Aortic smooth muscle cell (primary cell): Measurements from ENCODE around the gene PRAF2. TPM values are rescaled to one million over a fixed set of nuclear protein-coding genes. Genes with fewer than 3 reads are reported as not detected.

Experiments used
- total RNA-seq: library from RNA; depleted of rRNA; stranded (reverse); fragments of >200 nt; gene quantifications from 2 replicates; pipeline ENCODE4 v1.2.3, GENCODE V29; 2014

The PRAF2 gene
- 6.5 and 8.0 TPM in 2 replicates for total RNA-seq

GRCh38 chrX:49073601-49074575 lies at the start of gene PRAF2:
Gene PRAF2, minus strand, starts transcription at chrX:49074002. Its CDS starts 15 bp downstream, at chrX:49073987.

GRCh38 chrX:49079489-49080428 lies 6.0 kb upstream of the PRAF2 start, which contains the start of gene WDR45:
Gene WDR45, minus strand, starts transcription at chrX:49079887. Its CDS starts 1,792 bp downstream, at chrX:49078095.

GRCh38 chrX:49058794-49059193 lies 15.0 kb downstream of the PRAF2 start, which contains the start of gene CCDC120:
Gene CCDC120, plus strand, starts transcription at chrX:49058999. Its CDS starts 3,043 bp downstream, at chrX:49062042.

GRCh38 chrX:49043220-49043986 lies 30.4 kb downstream of the PRAF2 start, which contains the start of gene TFE3:
Gene TFE3, minus strand, starts transcription at chrX:49043357. Its CDS starts 131 bp downstream, at chrX:49043226.

Other genes with a start within 250 kb of the PRAF2 start
- gene ERAS, start 247.5 kb downstream of the PRAF2 start, total RNA-seq = not detected in 2 replicates
- not detected in 2 replicates for gene PCSK1N, start 238.4 kb downstream of the PRAF2 start, total RNA-seq
- 22.9 and 30.3 TPM in 2 replicates for gene TIMM17B, start 176.2 kb downstream of the PRAF2 start, total RNA-seq
- 63.0 and 96.7 TPM in 2 replicates for gene PQBP1, start 176.1 kb downstream of the PRAF2 start, total RNA-seq
- 11.9 and 12.9 TPM in 2 replicates for gene SLC35A2, start 162.4 kb downstream of the PRAF2 start, total RNA-seq
- 2.7 and 3.3 TPM in 2 replicates for gene PIM2, start 155.0 kb downstream of the PRAF2 start, total RNA-seq
- 33.1 and 33.4 TPM in 2 replicates for gene OTUD5, start 116.4 kb downstream of the PRAF2 start, total RNA-seq
- 0.56 and 0.79 TPM in 2 replicates for gene KCND1, start 102.2 kb downstream of the PRAF2 start, total RNA-seq
- 27.2 and 39.0 TPM in 2 replicates for gene GRIPAP1, start 71.7 kb downstream of the PRAF2 start, total RNA-seq
- gene TFE3, start 30.6 kb downstream of the PRAF2 start, total RNA-seq = 27.1 and 27.5 TPM in 2 replicates
- gene CCDC120, start 15.0 kb downstream of the PRAF2 start, total RNA-seq = 0.25 and 0.26 TPM in 2 replicates
- gene WDR45, start 5.9 kb upstream of the PRAF2 start, total RNA-seq = 60.1 and 68.4 TPM in 2 replicates
- 21.3 and 22.7 TPM in 2 replicates for gene GPKOW, start 49.7 kb upstream of the PRAF2 start, total RNA-seq
- 1.3 and 1.6 TPM in 2 replicates for gene MAGIX, start 88.8 kb upstream of the PRAF2 start, total RNA-seq
- gene PLP2, start 97.9 kb upstream of the PRAF2 start, total RNA-seq = 24.6 and 28.7 TPM in 2 replicates
- gene PRICKLE3, start 112.4 kb upstream of the PRAF2 start, total RNA-seq = 5.2 and 6.0 TPM in 2 replicates
- gene SYP, start 126.2 kb upstream of the PRAF2 start, total RNA-seq = 0.66 and 0.75 TPM in 2 replicates
- gene CACNA1F, start 159.3 kb upstream of the PRAF2 start, total RNA-seq = not detected in 2 replicates
- 7.3 and 8.4 TPM in 2 replicates for gene CCDC22, start 161.5 kb upstream of the PRAF2 start, total RNA-seq
- gene FOXP3, start 190.7 kb upstream of the PRAF2 start, total RNA-seq = not detected in 2 replicates
- gene PPP1R3F, start 195.8 kb upstream of the PRAF2 start, total RNA-seq = 2.9 and 4.8 TPM in 2 replicates
- not detected in 2 replicates for gene GAGE10, start 229.6 kb upstream of the PRAF2 start, total RNA-seq
- not detected in 2 replicates for gene GAGE12J, start 248.0 kb upstream of the PRAF2 start, total RNA-seq